Trophoblast cell (in vitro differentiated cells and primary cell): Measurements from ENCODE around the gene FAM111B.
"Not testable (repeated sequence)": the region's sequence is repeated elsewhere in the genome, so short reads cannot be mapped to it uniquely, and the experiment has no call there.

ENCODE experiments used
- DNase-seq, 2 donors: peaks; one replicate each; pipeline ENCODE4 v3.0.0-alpha.2; 2016
- H2AFZ ChIP-seq: 2 replicates; pipeline ENCODE4 v1.6.1; 2013; ENCODE audit warnings: low read length, moderate library complexity, mild to moderate bottlenecking; ENCODE audit not compliant: insufficient read depth, poor library complexity
- H2AK5ac ChIP-seq: 2 replicates; pipeline ENCODE4 v1.6.1; 2013; ENCODE audit warnings: mild to moderate bottlenecking, low read length
- H2BK120ac ChIP-seq: 2 replicates; pipeline ENCODE4 v1.6.1; 2013; ENCODE audit warnings: low read length, mild to moderate bottlenecking, moderate library complexity; ENCODE audit not compliant: insufficient read depth, poor library complexity
- H2BK12ac ChIP-seq: 2 replicates; pipeline ENCODE4 v1.6.1; 2013; ENCODE audit warnings: mild to moderate bottlenecking, low read length, moderate library complexity
- H2BK5ac ChIP-seq: 2 replicates; pipeline ENCODE4 v1.6.1; 2013; ENCODE audit warnings: low read length, low read depth, moderate library complexity, mild to moderate bottlenecking; ENCODE audit not compliant: poor library complexity
- H3K14ac ChIP-seq: 2 replicates; pipeline ENCODE4 v1.6.1; 2013; ENCODE audit warnings: mild to moderate bottlenecking, low read length
- H3K18ac ChIP-seq: 2 replicates; pipeline ENCODE4 v1.6.1; 2013; ENCODE audit warnings: mild to moderate bottlenecking, low read length
- H3K23ac ChIP-seq: 2 replicates; pipeline ENCODE4 v1.6.1; 2013; ENCODE audit warnings: low read length
- H3K27ac ChIP-seq: 2 replicates; pipeline ENCODE4 v1.5.1; 2013; ENCODE audit warnings: low read depth, mild to moderate bottlenecking, inconsistent platforms, low read length, moderate library complexity
- H3K27me3 ChIP-seq: 2 replicates; pipeline ENCODE4 v1.6.1; 2013; ENCODE audit warnings: inconsistent platforms, mild to moderate bottlenecking, low read length, moderate library complexity; ENCODE audit not compliant: insufficient read depth
- H3K36me3 ChIP-seq, 2 experiments: 1 replicate in 1 of 2; 2 replicates in 1 of 2; pipeline ENCODE4 v1.6.1; 2013; ENCODE audit warnings: low read length in 2 of 2, mild to moderate bottlenecking in 2 of 2, moderate library complexity in 1 of 2; ENCODE audit not compliant: insufficient read depth in 2 of 2, control insufficient read depth in 1 of 2
- H3K4ac ChIP-seq: 2 replicates; pipeline ENCODE4 v1.6.1; 2013; ENCODE audit warnings: low read depth, mild to moderate bottlenecking, low read length, moderate library complexity
- H3K4me1 ChIP-seq, 2 experiments: 1 replicate in 1 of 2; 2 replicates in 1 of 2; pipeline ENCODE4 v1.6.1; 2013; ENCODE audit warnings: low read length in 2 of 2, mild to moderate bottlenecking in 2 of 2, moderate library complexity in 1 of 2; ENCODE audit not compliant: insufficient read depth in 2 of 2, control insufficient read depth in 1 of 2
- H3K4me2 ChIP-seq: 2 replicates; pipeline ENCODE4 v1.6.1; 2013; ENCODE audit warnings: inconsistent platforms, mild to moderate bottlenecking, low read length, moderate library complexity
- H3K4me3 ChIP-seq: 2 replicates; pipeline ENCODE4 v1.5.1; 2013; ENCODE audit warnings: mild to moderate bottlenecking, low read depth, low read length, inconsistent platforms
- H3K79me1 ChIP-seq: one replicate; pipeline ENCODE4 v1.6.1; 2013; ENCODE audit warnings: low read length
- H3K79me2 ChIP-seq: 2 replicates; pipeline ENCODE4 v1.6.1; 2013; ENCODE audit warnings: low read length, mild to moderate bottlenecking; ENCODE audit not compliant: control insufficient read depth, insufficient read depth, poor library complexity
- H3K9ac ChIP-seq: 2 replicates; pipeline ENCODE4 v1.6.1; 2013; ENCODE audit warnings: mild to moderate bottlenecking, low read length
- H3K9me3 ChIP-seq: 2 replicates; pipeline ENCODE4 v1.6.1; 2013; ENCODE audit warnings: low read depth, mild to moderate bottlenecking, control low read depth, inconsistent platforms, low read length; ENCODE audit not compliant: insufficient read depth
- H4K12ac ChIP-seq: 2 replicates; pipeline ENCODE4 v1.6.1; 2013; ENCODE audit warnings: low read depth, mild to moderate bottlenecking, low read length, moderate library complexity
- H4K8ac ChIP-seq: 2 replicates; pipeline ENCODE4 v1.6.1; 2013; ENCODE audit warnings: low read depth, mild to moderate bottlenecking, low read length, moderate library complexity
- H4K91ac ChIP-seq: one replicate; pipeline ENCODE4 v1.6.1; 2013; ENCODE audit warnings: low read depth, mild to moderate bottlenecking, low read length, moderate library complexity
- WGBS: extraction: QIAGEN DNeasy Blood & Tissue Kit; methylation state at CpG from one replicate; pipeline ENCODE4 v1.1.7; 2013; ENCODE audit warnings: missing lambda C conversion rate; ENCODE audit not compliant: insufficient read length, insufficient coverage; ENCODE audit errors: extremely low coverage; 5-methylcytosine and 5-hydroxymethylcytosine counted together

Gene FAM111B

DNA sequence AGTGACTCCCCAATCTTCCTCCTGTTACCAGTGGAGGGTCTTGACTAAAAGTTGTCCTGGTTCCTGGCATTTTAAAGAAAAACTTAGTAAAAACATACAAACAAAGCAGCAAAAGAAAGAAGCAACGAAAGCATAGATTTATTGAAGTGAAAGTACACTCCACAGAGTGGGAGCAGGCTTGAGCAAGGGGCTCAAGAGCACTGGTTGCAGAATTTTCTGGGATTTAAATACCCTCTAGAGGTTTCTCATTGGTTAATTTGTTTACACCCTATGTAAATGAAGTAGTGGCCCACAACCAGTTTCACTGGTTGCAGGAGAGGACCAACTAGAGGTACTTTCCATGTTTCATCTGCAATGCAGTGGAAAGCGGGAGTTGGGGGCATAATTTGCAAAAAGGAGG, 10.7 kb downstream of the FAM111B start:
- Histone ChIP-seq H3K36me3 (peaks cover 3 to 7% of the 10 kb centered on the region in 2 experiments), H3K4ac (no peak overlapping the region), H3K4me3 (no peak overlapping the region), H2AK5ac (no peak overlapping the region), H3K4me2 (no peak overlapping the region), H4K8ac (no peak overlapping the region), H2BK120ac (no peak overlapping the region), H3K14ac (no peak overlapping the region), H2BK12ac (no peak overlapping the region), H3K27ac (no peak overlapping the region), H3K9ac (no peak overlapping the region), H3K23ac (no peak overlapping the region), H4K12ac (no peak overlapping the region), H3K4me1 (peaks cover 2 to 4% of the 10 kb centered on the region in 2 experiments), H3K9me3 (peaks cover 4% of the 10 kb centered on the region), H3K79me1 (no peaks in the 10 kb centered on the region), H3K79me2 (no peaks in the 10 kb centered on the region), H2BK5ac (no peak overlapping the region), H3K27me3 (no peaks in the 10 kb centered on the region), H2AFZ (no peak overlapping the region), H4K91ac (no peak overlapping the region), H3K18ac (no peak overlapping the region)
- DNase-seq: no peak
- WGBS: no CpG with 5 or more reads among the region's 2 CpGs

DNA sequence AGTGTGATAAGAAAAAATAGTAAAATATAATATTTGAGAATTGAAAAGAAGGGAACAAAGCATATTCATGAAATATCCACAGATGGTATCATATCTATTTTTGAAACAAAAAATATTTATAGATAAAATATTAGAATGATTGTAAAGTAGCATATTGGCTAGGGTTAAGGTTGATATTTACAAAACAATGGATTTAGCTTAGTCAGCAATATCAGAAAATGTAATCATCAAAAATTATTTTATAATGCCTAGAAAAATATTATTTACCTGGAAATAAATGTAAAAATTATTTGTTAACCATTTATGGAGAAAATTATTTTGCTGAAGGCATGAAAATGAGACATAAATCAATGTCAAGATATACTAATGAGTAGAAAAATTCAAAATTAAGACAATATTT, 12.8 kb downstream of the FAM111B start:
- no peak overlapping the region for H3K4me2 ChIP-seq
- no peak overlapping the region for H4K91ac ChIP-seq
- no peaks in the 10 kb centered on the region for H3K27me3 ChIP-seq
- H3K79me1 ChIP-seq: no peaks in the 10 kb centered on the region
- H2BK5ac ChIP-seq: no peak overlapping the region
- no peak overlapping the region for H4K12ac ChIP-seq
- no peak overlapping the region for H2BK120ac ChIP-seq
- H2AK5ac ChIP-seq: no peak overlapping the region
- H3K9ac ChIP-seq: no peak overlapping the region
- no peak overlapping the region for H3K4me3 ChIP-seq
- H2BK12ac ChIP-seq: no peak overlapping the region
- H3K23ac ChIP-seq: no peak overlapping the region
- no peaks in the 10 kb centered on the region for H3K4me1 ChIP-seq
- no peak overlapping the region for H3K18ac ChIP-seq
- H3K27ac ChIP-seq: no peak overlapping the region
- H3K4ac ChIP-seq: no peak overlapping the region
- peaks cover 4% of the 10 kb centered on the region for H3K9me3 ChIP-seq
- DNase-seq: no peak
- H4K8ac ChIP-seq: no peak overlapping the region
- no peak overlapping the region for H2AFZ ChIP-seq
- peaks cover 0 to 7% of the 10 kb centered on the region in 2 experiments for H3K36me3 ChIP-seq
- no peaks in the 10 kb centered on the region for H3K79me2 ChIP-seq
- no peak overlapping the region for H3K14ac ChIP-seq

DNA sequence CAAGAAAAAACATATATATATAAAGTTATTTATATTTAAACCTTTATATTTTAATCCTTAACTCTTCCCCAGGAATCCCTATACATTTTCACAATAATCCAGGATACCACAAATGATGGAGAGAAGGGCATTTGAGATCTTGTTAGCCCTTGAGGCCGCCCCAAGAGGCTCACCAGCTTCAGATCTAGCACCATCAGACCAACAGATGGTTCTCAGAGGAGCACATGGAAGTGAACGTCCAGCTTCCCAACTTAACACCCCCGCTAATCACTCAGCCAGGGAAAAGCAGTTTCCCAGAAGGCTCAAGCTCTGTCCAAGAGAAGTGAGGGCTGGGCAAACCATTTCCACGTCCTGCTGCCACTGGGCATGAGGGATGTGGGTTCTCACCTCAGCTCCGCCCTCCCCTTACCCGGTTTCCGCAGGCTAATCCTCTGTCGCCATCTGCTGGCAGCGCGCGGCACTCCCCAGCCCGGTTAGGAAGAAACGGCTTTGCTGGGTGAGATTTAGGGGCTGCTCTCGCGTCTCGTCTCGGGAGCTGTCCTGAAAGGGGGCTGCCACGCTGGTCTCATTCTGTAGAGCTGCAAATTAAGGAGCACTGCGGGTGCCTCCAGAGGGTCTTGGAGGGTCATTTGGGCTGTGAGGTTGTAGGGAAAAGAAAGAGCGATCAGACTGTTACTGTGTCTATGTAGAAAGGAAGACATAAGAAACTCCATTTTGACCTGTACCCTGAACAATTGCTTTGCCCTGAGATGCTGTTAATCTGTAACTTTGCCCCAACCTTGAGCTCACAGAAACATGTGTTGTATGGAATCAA, 28.8 kb downstream of the FAM111B start:
- H4K8ac ChIP-seq: no peak overlapping the region
- no peak overlapping the region for H3K14ac ChIP-seq
- no peak overlapping the region for H3K23ac ChIP-seq
- no peaks in the 10 kb centered on the region for H3K36me3 ChIP-seq
- no peak overlapping the region for H2BK5ac ChIP-seq
- H3K4me2 ChIP-seq: peak overlapping the region; percentile 56
- H2AK5ac ChIP-seq: no peak overlapping the region
- H2BK12ac ChIP-seq: no peak overlapping the region
- H3K4ac ChIP-seq: no peak overlapping the region
- no peaks in the 10 kb centered on the region for H3K27me3 ChIP-seq
- no peak overlapping the region for H3K9ac ChIP-seq
- WGBS: no CpG with 5 or more reads among the region's 20 CpGs
- no peak overlapping the region for H3K18ac ChIP-seq
- no peak overlapping the region for H2AFZ ChIP-seq
- H2BK120ac ChIP-seq: no peak overlapping the region
- no peak overlapping the region for H3K4me3 ChIP-seq
- H3K9me3 ChIP-seq: peaks cover 4% of the 10 kb centered on the region
- no peak overlapping the region for H4K12ac ChIP-seq
- H3K27ac ChIP-seq: no peak overlapping the region
- no peak overlapping the region for H4K91ac ChIP-seq
- peak; percentile 59 to 89 for DNase-seq
- H3K79me1 ChIP-seq: no peaks in the 10 kb centered on the region
- no peaks in the 10 kb centered on the region for H3K4me1 ChIP-seq
- no peaks in the 10 kb centered on the region for H3K79me2 ChIP-seq

DNA sequence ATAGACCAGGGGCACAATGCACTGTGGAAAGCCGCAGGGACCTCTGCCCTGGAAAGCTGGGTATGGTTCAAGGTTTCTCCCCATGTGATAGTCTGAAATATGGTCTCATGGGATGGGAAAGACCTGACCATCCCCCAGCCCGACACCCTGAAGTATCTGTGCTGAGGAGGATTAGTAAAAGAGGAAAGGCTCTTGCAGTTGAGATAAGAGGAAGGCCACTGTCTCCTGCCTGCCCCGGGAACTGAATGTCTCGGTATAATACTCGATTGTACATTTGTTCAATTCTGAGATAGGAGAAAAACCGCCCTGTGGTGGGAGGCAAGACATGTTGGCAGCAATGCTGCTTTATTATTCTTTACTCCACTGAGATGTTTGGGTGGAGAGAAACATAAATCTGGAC, 29.5 kb downstream of the FAM111B start:
- H4K8ac ChIP-seq, H4K91ac ChIP-seq, H3K27me3 ChIP-seq, H3K4me2 ChIP-seq, H3K36me3 ChIP-seq, H4K12ac ChIP-seq, H3K79me2 ChIP-seq, DNase-seq, H3K4me3 ChIP-seq, H3K9me3 ChIP-seq, H3K18ac ChIP-seq, H3K4ac ChIP-seq, H3K79me1 ChIP-seq, H3K14ac ChIP-seq, H3K23ac ChIP-seq, H2AFZ ChIP-seq, H3K9ac ChIP-seq, H2AK5ac ChIP-seq, H3K4me1 ChIP-seq, H2BK120ac ChIP-seq, H2BK5ac ChIP-seq, H3K27ac ChIP-seq, H2BK12ac ChIP-seq: not testable (repeated sequence)
- WGBS: no CpG with 5 or more reads among the region's 6 CpGs
